ENCODE results near the gene KCNA3.

Gene KCNA3

GRCh38 chr1:110674337-110675059 lies at the start of gene KCNA3:
Gene KCNA3, minus strand, starts transcription at chr1:110674940. Its CDS starts 131 bp downstream, at chr1:110674809.
- peak in 2 of 3 donors; percentile 34 to 43 for DNase-seq (ENCODE audit: low read depth in 3 of 3)

GRCh38 chr1:110722807-110723206 lies 48.1 kb upstream of the KCNA3 start:
- no peak for DNase-seq (ENCODE audit: low read depth in 3 of 3)

- DNase-seq (ENCODE audit: low read depth in 3 of 3) = no peak
These were observed 45.2 kb upstream of the KCNA3 start for GRCh38 chr1:110719908-110720307.

- no peak for DNase-seq (ENCODE audit: low read depth in 3 of 3)
These were observed 43.7 kb upstream of the KCNA3 start for GRCh38 chr1:110718452-110718851.

GRCh38 chr1:110717179-110717578 lies 42.4 kb upstream of the KCNA3 start:
- DNase-seq (ENCODE audit: low read depth in 3 of 3) = no peak

GRCh38 chr1:110714374-110714995 lies 39.7 kb upstream of the KCNA3 start:
- no peak for DNase-seq (ENCODE audit: low read depth in 3 of 3)

GRCh38 chr1:110713221-110713620 lies 38.5 kb upstream of the KCNA3 start:
- DNase-seq (ENCODE audit: low read depth in 3 of 3) = no peak

GRCh38 chr1:110710314-110710713 lies 35.6 kb upstream of the KCNA3 start:
- no peak for DNase-seq (ENCODE audit: low read depth in 3 of 3)

GRCh38 chr1:110708974-110709440 lies 34.3 kb upstream of the KCNA3 start:
- no peak for DNase-seq (ENCODE audit: low read depth in 3 of 3)

GRCh38 chr1:110707232-110707631 lies 32.5 kb upstream of the KCNA3 start:
- no peak for DNase-seq (ENCODE audit: low read depth in 3 of 3)

GRCh38 chr1:110706621-110707020 lies 31.9 kb upstream of the KCNA3 start:
- DNase-seq (ENCODE audit: low read depth in 3 of 3) = no peak

- no peak for DNase-seq (ENCODE audit: low read depth in 3 of 3)
These were observed 27.5 kb upstream of the KCNA3 start for GRCh38 chr1:110702260-110702659.

GRCh38 chr1:110700767-110701166 lies 26.0 kb upstream of the KCNA3 start:
- no peak for DNase-seq (ENCODE audit: low read depth in 3 of 3)

GRCh38 chr1:110697606-110698005 lies 22.9 kb upstream of the KCNA3 start:
- DNase-seq (ENCODE audit: low read depth in 3 of 3) = no peak

- DNase-seq (ENCODE audit: low read depth in 3 of 3) = no peak
These were observed 22.1 kb upstream of the KCNA3 start for GRCh38 chr1:110696818-110697217.

- no peak for DNase-seq (ENCODE audit: low read depth in 3 of 3)
These were observed 16.1 kb upstream of the KCNA3 start for GRCh38 chr1:110690709-110691365.

GRCh38 chr1:110689868-110690267 lies 15.1 kb upstream of the KCNA3 start:
- no peak for DNase-seq (ENCODE audit: low read depth in 3 of 3)

- no peak for DNase-seq (ENCODE audit: low read depth in 3 of 3)
These were observed 13.8 kb upstream of the KCNA3 start for GRCh38 chr1:110688514-110688913.

GRCh38 chr1:110687250-110687649 lies 12.5 kb upstream of the KCNA3 start:
- no peak for DNase-seq (ENCODE audit: low read depth in 3 of 3)

- no peak for DNase-seq (ENCODE audit: low read depth in 3 of 3)
These were observed 11.4 kb upstream of the KCNA3 start for GRCh38 chr1:110686188-110686587.

GRCh38 chr1:110684491-110684890 lies 9.8 kb upstream of the KCNA3 start:
- no peak for DNase-seq (ENCODE audit: low read depth in 3 of 3)

GRCh38 chr1:110682898-110683297 lies 8.2 kb upstream of the KCNA3 start:
- no peak for DNase-seq (ENCODE audit: low read depth in 3 of 3)

Data from stimulated activated CD4-positive, alpha-beta T cell treated with anti-CD3 and anti-CD28 coated beads, TNF-alpha, amount 100 ng/mL, for 48 hours (primary cell).